Activated naive CD4-positive, alpha-beta T cell treated with anti-CD3 and anti-CD28 coated beads, Interleukin-2, amount 50 U/mL, for 72 hours (primary cell): ENCODE results near the gene DLG1. TPM values are rescaled to one million over a fixed set of nuclear protein-coding genes. Genes with fewer than 3 reads are reported as not detected.
"Not testable (repeated sequence)": the region's sequence is repeated elsewhere in the genome, so short reads cannot be mapped to it uniquely, and the experiment has no call there.

Experiments used
- ATAC-seq, 2 donors: fragments of 150-1000 bp; cut with Tn5 transposase; 2 replicates each; pipeline ENCODE4 v1.10.0; 2021; ENCODE audit warnings: mild to moderate bottlenecking in 2 of 2, moderate library complexity in 2 of 2
- DNase-seq, 2 donors: peaks; one replicate each; pipeline ENCODE4 v3.0.0; 2021 to 2022; ENCODE audit warnings: low spot score in 2 of 2
- H3K27ac Mint-ChIP-seq, 2 donors: one replicate each; pipeline ENCODE4 v1.8.0; 2022; ENCODE audit warnings: mild to moderate bottlenecking in 2 of 2, mixed read lengths in 2 of 2
- H3K36me3 Mint-ChIP-seq, 2 donors: one replicate each; pipeline ENCODE4 v1.8.0; 2022; ENCODE audit warnings: mixed read lengths in 2 of 2
- H3K9me3 Mint-ChIP-seq, 2 donors: one replicate each; pipeline ENCODE4 v1.8.0; 2022; ENCODE audit warnings: mixed read lengths in 2 of 2
- total RNA-seq, 2 donors: library from RNA; stranded (reverse); gene quantifications; one replicate each; pipeline ENCODE4 v1.2.3, GENCODE V29; 2022

Gene DLG1
- total RNA-seq, 2 donors from 2014 or later = 76.3 to 119 TPM

GRCh38 chr3:197218210-197218609 is 80.2 kb downstream of the DLG1 start:
- DNase-seq (no peak), ATAC-seq (no peak)
- Mint-ChIP-seq H3K27ac (no peak overlapping the region), H3K9me3 (no peaks in the 10 kb centered on the region), H3K36me3 (no peaks in the 10 kb centered on the region)

- no peak overlapping the region for H3K27ac Mint-ChIP-seq
- ATAC-seq (no peak), DNase-seq (no peak)
- H3K9me3 Mint-ChIP-seq = peaks cover 0 to 8% of the 10 kb centered on the region in 2 donors
- H3K36me3 Mint-ChIP-seq = peaks cover 0 to 8% of the 10 kb centered on the region in 2 donors
These were observed 81.5 kb downstream of the DLG1 start for GRCh38 chr3:197216914-197217313.

DNA sequence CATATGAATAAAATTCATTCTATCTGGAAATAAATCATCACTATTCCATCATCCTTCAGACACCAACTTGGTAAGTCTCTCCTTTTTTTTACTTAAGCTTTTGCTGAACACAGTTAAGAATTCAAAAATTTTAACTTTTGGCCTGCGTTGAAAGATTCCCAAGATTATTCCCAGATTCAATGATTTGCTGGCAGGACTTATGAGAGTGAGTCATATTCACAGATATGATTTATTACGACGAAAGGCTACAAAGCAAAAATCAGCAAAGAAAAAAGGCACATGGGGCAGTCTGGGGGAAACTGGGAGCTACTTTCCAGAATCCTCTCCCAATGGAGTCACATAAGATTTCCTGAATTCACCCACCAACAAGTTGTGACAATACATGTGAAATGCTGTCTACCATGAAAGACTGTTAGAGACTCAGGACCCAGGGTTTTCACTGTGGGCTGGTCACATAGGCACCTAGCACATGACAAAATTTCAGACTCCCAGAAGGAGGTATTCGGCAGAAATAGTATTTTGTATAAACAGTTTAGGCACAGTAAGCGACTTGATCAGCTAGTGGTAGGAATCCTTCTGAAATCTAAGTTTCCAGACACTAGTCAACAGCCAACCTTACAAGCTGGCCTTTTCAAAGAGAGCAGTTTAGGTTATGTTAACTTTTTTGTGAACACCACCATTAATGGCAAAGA is 82.1 kb downstream of the DLG1 start:
- Mint-ChIP-seq H3K9me3 (peaks cover 0 to 14% of the 10 kb centered on the region in 2 donors), H3K27ac (no peak overlapping the region), H3K36me3 (peaks cover 0 to 14% of the 10 kb centered on the region in 2 donors)
- ATAC-seq (no peak), DNase-seq (no peak)

DNA sequence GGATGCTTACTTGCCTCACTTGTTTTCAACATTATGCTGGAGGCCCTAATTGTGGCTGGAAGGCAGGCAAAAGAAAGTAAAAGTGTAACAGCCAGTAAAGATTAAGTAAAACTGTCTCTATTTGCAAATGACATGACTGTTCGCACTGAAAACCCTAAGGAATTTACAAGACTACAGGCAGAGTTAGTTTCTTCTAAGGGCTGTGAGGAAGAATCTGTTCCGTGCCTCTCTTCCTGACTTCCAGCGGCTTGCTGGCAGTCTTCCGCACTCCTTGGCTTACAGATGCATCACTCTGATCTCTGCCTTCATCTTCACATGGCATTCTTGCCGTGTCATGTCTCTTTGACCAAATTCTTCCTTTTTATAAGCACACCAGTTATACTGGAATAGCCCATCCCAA is 86.1 kb downstream of the DLG1 start:
- ATAC-seq = no peak
- DNase-seq = no peak
- no peak overlapping the region for H3K27ac Mint-ChIP-seq
- H3K9me3 Mint-ChIP-seq = peaks cover 0 to 16% of the 10 kb centered on the region in 2 donors
- H3K36me3 Mint-ChIP-seq = peaks cover 0 to 16% of the 10 kb centered on the region in 2 donors

- ATAC-seq, H3K27ac Mint-ChIP-seq, DNase-seq: not testable (repeated sequence)
- H3K9me3 Mint-ChIP-seq = peaks cover 0 to 16% of the 10 kb centered on the region in 2 donors
- H3K36me3 Mint-ChIP-seq = peaks cover 0 to 16% of the 10 kb centered on the region in 2 donors
These were observed 86.7 kb downstream of the DLG1 start for GRCh38 chr3:197211698-197212097.

DNA sequence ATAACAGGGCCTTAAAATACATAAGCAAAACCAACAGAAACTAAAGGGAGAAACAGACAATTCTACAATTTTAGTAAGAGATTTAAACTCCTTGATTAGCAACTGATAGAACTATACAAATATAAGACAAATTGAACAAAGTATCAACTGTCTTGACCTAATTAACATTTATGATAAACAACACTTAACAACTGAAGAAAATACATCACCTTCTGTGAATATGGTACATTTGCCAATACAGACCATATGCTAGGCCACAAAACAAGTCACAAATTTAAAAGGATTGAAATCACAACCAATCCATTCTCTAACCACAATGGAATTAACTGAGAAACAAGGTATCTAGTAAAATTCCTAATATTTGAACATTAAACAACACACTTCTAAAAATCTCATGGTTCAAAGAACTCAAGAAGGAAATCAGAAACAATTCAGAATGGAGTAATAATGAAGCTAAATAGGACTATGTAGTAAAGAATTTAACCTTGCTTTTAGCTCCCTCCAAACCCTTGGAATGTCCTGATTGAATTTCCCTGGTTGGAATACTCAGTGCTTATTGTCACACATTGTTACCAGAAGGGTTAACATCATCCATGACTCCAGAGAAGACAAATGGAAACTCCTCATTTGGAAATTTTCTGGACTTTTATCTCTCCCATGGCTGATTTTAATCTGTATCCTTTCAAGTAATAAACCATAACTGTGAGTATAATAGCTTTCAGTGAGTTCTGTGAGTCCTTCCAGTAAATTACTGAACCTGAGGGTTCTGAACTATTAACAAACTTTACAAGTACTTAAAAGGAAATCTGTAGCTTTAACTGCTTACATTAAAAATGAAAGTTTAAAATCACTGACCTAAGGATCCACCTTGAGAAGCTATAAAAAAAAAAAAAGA is 88.8 kb downstream of the DLG1 start:
- H3K36me3 Mint-ChIP-seq = peaks cover 0 to 16% of the 10 kb centered on the region in 2 donors
- ATAC-seq = no peak

DNA sequence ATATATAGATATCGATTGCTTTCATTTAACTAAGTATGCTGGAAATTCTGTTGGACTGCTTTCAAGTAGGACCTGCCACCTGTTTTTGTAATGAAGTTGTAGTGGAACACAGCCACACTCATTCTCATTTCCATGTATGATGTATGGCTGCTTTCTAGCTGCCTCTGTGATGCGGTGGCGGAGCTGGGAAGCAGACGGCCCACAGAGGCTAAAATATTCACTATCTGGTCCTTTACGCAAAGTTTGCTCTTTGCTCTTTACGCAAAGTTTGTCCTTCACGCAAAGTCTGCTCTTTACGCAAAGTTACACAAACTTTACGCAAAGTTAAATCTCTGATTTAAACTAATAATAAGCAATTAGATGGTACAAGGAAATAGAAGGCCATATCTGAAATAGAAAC is 91.5 kb downstream of the DLG1 start:
- H3K27ac Mint-ChIP-seq = no peak overlapping the region
- no peak for DNase-seq
- H3K9me3 Mint-ChIP-seq = peaks cover 0 to 7% of the 10 kb centered on the region in 2 donors
- ATAC-seq = no peak
- H3K36me3 Mint-ChIP-seq = peaks cover 0 to 8% of the 10 kb centered on the region in 2 donors

More for the DNA sequence above, 88.8 kb downstream of the DLG1 start:
- no peak for DNase-seq
- peaks cover 0 to 16% of the 10 kb centered on the region in 2 donors for H3K9me3 Mint-ChIP-seq
- H3K27ac Mint-ChIP-seq = no peak overlapping the region

- no peak overlapping the region for H3K27ac Mint-ChIP-seq
- H3K9me3 Mint-ChIP-seq = no peaks in the 10 kb centered on the region
- no peaks in the 10 kb centered on the region for H3K36me3 Mint-ChIP-seq
- DNase-seq (no peak), ATAC-seq (no peak)
These were observed 92.7 kb downstream of the DLG1 start for GRCh38 chr3:197205675-197206074.

DNA sequence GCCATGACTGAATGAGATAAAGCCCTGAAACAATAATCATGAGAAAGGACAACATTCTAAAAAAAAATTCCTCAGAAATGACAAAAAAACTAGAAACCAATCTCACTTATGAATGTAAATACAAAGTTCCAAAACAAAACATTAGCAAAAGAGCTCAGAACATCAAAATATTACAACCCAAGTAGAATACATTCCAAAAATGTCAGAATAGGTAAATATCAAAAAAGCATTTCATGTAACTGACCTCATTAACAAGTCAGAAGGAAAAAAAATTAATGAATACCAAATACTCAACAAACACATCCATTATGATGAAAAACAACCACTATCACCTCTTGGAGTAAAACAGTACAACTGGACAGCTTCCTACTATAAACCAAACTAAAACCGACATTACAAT is 93.1 kb downstream of the DLG1 start:
- H3K9me3 Mint-ChIP-seq = no peaks in the 10 kb centered on the region
- DNase-seq (no peak), ATAC-seq (no peak)
- no peak overlapping the region for H3K27ac Mint-ChIP-seq
- H3K36me3 Mint-ChIP-seq = no peaks in the 10 kb centered on the region

GRCh38 chr3:197204736-197205135 is 93.7 kb downstream of the DLG1 start:
- Mint-ChIP-seq H3K36me3 (no peaks in the 10 kb centered on the region), H3K9me3 (no peaks in the 10 kb centered on the region), H3K27ac (no peak overlapping the region)
- ATAC-seq (no peak), DNase-seq (no peak)

DNA sequence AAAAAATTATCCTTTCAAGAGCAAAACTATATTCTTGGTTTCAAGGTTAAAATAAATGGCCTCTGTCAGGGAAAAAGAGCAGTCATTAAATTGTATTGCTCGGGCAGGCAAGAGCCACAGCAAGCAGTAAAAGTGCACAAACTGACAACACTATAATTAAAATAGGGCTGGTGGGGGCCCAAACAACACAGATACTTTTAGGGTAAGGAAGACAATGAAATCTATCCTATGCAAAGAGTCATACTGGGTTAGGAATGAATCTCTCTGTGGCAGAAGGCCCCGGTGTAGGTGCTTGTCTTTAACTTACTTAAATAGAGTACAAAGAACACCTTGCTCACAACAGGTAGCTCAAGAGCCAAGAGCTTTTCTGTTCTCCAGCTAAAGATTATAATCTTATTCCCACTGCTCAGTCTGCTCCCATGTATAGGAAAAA is 94.7 kb downstream of the DLG1 start:
- Mint-ChIP-seq H3K27ac (no peak overlapping the region), H3K36me3 (no peaks in the 10 kb centered on the region), H3K9me3 (no peaks in the 10 kb centered on the region)
- ATAC-seq (no peak), DNase-seq (no peak)

DNA sequence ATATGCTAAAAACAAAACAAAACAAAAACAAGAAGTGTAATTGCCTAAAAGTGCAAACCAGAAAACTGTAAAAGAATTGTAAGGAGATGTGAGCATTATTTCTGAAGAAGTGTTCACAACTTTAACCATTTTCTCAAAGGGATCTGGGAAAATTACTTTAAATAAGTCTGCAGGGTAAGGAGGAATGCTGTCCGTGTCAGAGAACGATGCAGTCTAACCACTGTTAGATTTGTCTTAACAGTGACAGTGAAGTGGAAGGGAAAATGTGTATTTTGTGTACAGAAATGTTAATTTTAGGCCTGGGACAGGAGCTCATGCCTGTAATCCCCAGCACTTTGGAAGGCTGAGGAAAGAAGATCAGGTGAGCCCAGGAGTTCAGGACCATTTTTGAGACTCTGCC is 95.7 kb downstream of the DLG1 start:
- ATAC-seq (no peak), DNase-seq (no peak)
- Mint-ChIP-seq H3K27ac (no peak overlapping the region), H3K9me3 (no peaks in the 10 kb centered on the region), H3K36me3 (no peaks in the 10 kb centered on the region)

DNA sequence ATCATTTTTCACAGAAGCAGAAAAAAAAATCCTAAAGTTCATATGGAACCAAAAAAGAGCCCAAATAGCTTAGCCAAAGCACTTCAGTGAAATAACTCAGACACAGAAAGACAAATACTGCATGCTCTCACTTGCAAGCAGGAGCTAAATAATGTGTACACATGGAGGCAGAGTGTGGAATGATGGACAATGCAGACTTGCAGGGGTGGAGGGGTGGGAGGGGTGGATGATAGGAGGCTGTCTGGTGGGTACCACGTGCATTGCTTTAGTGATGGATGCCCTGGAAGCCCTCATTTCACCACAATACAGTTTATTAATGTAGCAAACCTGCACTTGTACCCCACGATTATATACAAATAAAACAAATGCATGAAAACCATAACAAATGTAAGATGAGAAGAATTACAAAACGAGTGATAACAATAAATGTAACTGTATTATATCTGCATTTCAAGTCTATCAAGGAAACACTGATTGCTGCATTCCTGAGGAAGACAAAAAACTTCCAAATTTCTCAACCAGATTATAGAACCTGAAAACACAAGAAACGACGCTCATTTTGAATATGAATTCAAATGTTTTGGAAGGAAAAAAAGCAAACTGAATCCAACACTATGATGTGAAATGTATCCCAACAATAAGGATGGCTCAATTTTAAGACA is 96.5 kb downstream of the DLG1 start:
- no peak for DNase-seq
- no peak for ATAC-seq
- Mint-ChIP-seq H3K27ac (no peak overlapping the region), H3K9me3 (no peaks in the 10 kb centered on the region), H3K36me3 (no peaks in the 10 kb centered on the region)

DNA sequence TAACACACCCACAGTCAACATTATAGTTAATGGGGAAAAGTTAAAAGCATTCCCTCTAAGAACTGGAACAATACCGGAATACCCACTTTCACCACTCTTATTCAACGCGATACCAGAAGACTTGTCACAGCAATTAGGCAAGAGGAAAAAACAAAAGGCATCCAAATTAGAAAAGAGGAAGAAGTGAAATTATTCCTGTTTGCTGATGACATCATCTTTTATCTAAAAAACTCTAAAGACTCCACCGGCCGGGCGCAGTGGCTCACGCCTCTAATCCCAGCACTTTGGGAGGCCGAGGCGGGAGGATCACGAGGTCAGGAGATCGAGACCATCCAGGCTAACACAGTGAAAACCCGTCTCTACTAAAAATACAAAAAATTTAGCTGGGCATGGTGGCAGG is 97.6 kb downstream of the DLG1 start:
- not testable (repeated sequence) for H3K36me3 Mint-ChIP-seq, H3K9me3 Mint-ChIP-seq, ATAC-seq, DNase-seq, H3K27ac Mint-ChIP-seq

GRCh38 chr3:197197334-197197733 is 101.1 kb downstream of the DLG1 start:
- ATAC-seq (no peak), DNase-seq (no peak)
- Mint-ChIP-seq H3K36me3 (no peaks in the 10 kb centered on the region), H3K9me3 (no peaks in the 10 kb centered on the region), H3K27ac (no peak overlapping the region)

- H3K27ac Mint-ChIP-seq = no peak overlapping the region
- DNase-seq (no peak), ATAC-seq (no peak)
- no peaks in the 10 kb centered on the region for H3K9me3 Mint-ChIP-seq
- H3K36me3 Mint-ChIP-seq = no peaks in the 10 kb centered on the region
These were observed 102.2 kb downstream of the DLG1 start for GRCh38 chr3:197196192-197196591.

- no peaks in the 10 kb centered on the region for H3K9me3 Mint-ChIP-seq
- H3K27ac Mint-ChIP-seq = no peak overlapping the region
- ATAC-seq (no peak), DNase-seq (no peak)
- H3K36me3 Mint-ChIP-seq = no peaks in the 10 kb centered on the region
These were observed 103.1 kb downstream of the DLG1 start for GRCh38 chr3:197195326-197195725.
